ENCODE data around the gene SPATA31D3. TPM values are rescaled to one million over a fixed set of nuclear protein-coding genes. Genes with fewer than 3 reads are reported as not detected.

Gene SPATA31D3
- total RNA-seq, 1 donor: not detected

DNA sequence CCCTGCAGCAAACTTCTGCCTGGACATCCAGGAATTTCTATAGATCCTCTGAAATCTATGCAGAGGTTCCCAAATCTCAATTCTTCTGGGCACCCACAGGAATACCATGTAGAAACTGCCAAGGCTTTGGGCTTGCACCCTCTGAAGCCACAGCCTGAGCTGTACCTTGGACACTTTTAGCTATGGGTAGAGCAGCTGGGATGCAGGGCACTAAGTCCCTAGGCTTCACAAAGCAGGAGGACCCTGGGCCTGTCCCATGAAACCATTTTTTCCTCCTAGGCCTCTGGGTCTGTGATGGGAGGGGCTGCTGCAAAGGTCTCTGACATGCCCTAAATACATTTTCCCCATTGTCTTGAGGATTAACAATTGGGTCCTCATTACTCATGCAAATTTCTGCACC, 12.3 kb downstream of the SPATA31D3 start:
- no peak for DNase-seq (ENCODE audit: low read depth)

GRCh38 chr9:81964218-81965171, 21.2 kb downstream of the SPATA31D3 start:
- no peak overlapping the region for H3K4me3 ChIP-seq (ENCODE audit: low read depth, low read length)
- no peak for TF ChIP-seq CTCF (IDR thresholded peaks at IDR 0.05; ENCODE audit: insufficient read depth, low read length)
- DNase-seq (ENCODE audit: low read depth): peak; percentile 56

More for the DNA sequence above, 12.3 kb downstream of the SPATA31D3 start:
- TF ChIP-seq CTCF (IDR thresholded peaks at IDR 0.05; ENCODE audit: insufficient read depth, low read length): no peak
- H3K4me3 ChIP-seq (ENCODE audit: low read depth, low read length): no peak overlapping the region

GRCh38 chr9:81968026-81968425, 24.7 kb downstream of the SPATA31D3 start:
- H3K4me3 ChIP-seq (ENCODE audit: low read depth, low read length): no peak overlapping the region
- DNase-seq (ENCODE audit: low read depth): no peak
- no peak for TF ChIP-seq CTCF (IDR thresholded peaks at IDR 0.05; ENCODE audit: insufficient read depth, low read length)

- DNase-seq (ENCODE audit: low read depth): peak; percentile 61
- H3K4me3 ChIP-seq (ENCODE audit: low read depth, low read length): no peak overlapping the region
- peak; percentile 14 for TF ChIP-seq CTCF (IDR thresholded peaks at IDR 0.05; ENCODE audit: insufficient read depth, low read length)
Measured at GRCh38 chr9:81969971-81970370, 26.7 kb downstream of the SPATA31D3 start.

- DNase-seq (ENCODE audit: low read depth): no peak
- H3K4me3 ChIP-seq (ENCODE audit: low read depth, low read length): no peak overlapping the region
- TF ChIP-seq CTCF (IDR thresholded peaks at IDR 0.05; ENCODE audit: insufficient read depth, low read length): no peak
Measured at GRCh38 chr9:81971727-81972126, 28.4 kb downstream of the SPATA31D3 start.

GRCh38 chr9:81974764-81975163, 31.5 kb downstream of the SPATA31D3 start:
- DNase-seq (ENCODE audit: low read depth): no peak
- TF ChIP-seq CTCF (IDR thresholded peaks at IDR 0.05; ENCODE audit: insufficient read depth, low read length): no peak

More at GRCh38 chr9:81974764-81975163, 31.5 kb downstream of the SPATA31D3 start:
- no peak overlapping the region for H3K4me3 ChIP-seq (ENCODE audit: low read depth, low read length)
